HepG2 (cell line): ENCODE measurements around the gene PRM3. TPM values are rescaled to one million over a fixed set of nuclear protein-coding genes. Genes with fewer than 3 reads are reported as not detected.

Experiments
- AKAP8 ChIP-seq: sonication (generic); formaldehyde crosslinking; IDR thresholded peaks from 2 replicates; pipeline ENCODE4 v1.5.1; 2020; ENCODE audit warnings: mild to moderate bottlenecking, missing genetic modification reagents
- CENPT ChIP-seq: sonication (generic); formaldehyde crosslinking; IDR thresholded peaks from 2 replicates; pipeline ENCODE4 v1.8.0; 2022; ENCODE audit warnings: low read depth, mild to moderate bottlenecking, moderate library complexity, missing genetic modification reagents
- DPF2 ChIP-seq: sonication (generic); formaldehyde crosslinking; IDR thresholded peaks from 2 replicates; pipeline ENCODE4 v1.4.0; 2020; ENCODE audit warnings: mild to moderate bottlenecking, low read depth, missing genetic modification reagents, borderline replicate concordance
- MYNN ChIP-seq: sonication (generic); formaldehyde crosslinking; IDR thresholded peaks from 2 replicates; pipeline ENCODE4 v1.4.0; 2020; ENCODE audit warnings: mild to moderate bottlenecking, low read depth, missing genetic modification reagents
- NR1H2 ChIP-seq: sonication (generic); formaldehyde crosslinking; IDR thresholded peaks from 2 replicates; pipeline ENCODE4 v1.8.1; 2022; ENCODE audit warnings: low read depth, missing genetic modification reagents, borderline replicate concordance
- PBX2 ChIP-seq: IDR thresholded peaks from 2 replicates; pipeline ENCODE4 v1.6.1; 2016; ENCODE audit warnings: control low read depth
- PHF5A ChIP-seq: IDR thresholded peaks from one replicate; pipeline ENCODE4 v1.6.1; 2018; ENCODE audit warnings: low read depth, missing genetic modification reagents; ENCODE audit not compliant: unreplicated experiment
- RBFOX2 ChIP-seq: fragments of 200-400 bp; formaldehyde crosslinking; IDR thresholded peaks from 2 replicates; pipeline ENCODE4 v1.6.1; 2017; ENCODE audit warnings: low read depth, mild to moderate bottlenecking, low read length
- SNAI1 ChIP-seq: sonication (generic); formaldehyde crosslinking; IDR thresholded peaks from 2 replicates; pipeline ENCODE4 v1.5.0; 2020; ENCODE audit warnings: mild to moderate bottlenecking, missing genetic modification reagents, borderline replicate concordance
- SP140L ChIP-seq: sonication (generic); formaldehyde crosslinking; IDR thresholded peaks from 2 replicates; pipeline ENCODE4 v1.4.0; 2020; ENCODE audit warnings: missing genetic modification reagents, borderline replicate concordance
- SP2 ChIP-seq: sonication (generic); formaldehyde crosslinking; IDR thresholded peaks from 2 replicates; pipeline ENCODE4 v1.5.1; 2020; ENCODE audit warnings: mild to moderate bottlenecking, missing genetic modification reagents
- USF2 ChIP-seq, 2 experiments: sonication (generic) in 1 of 2; formaldehyde crosslinking in 1 of 2; IDR thresholded peaks; 2 replicates each; pipeline versions ENCODE4 v1.5.1 to v1.6.1; 2011 to 2020; ENCODE audit warnings: borderline replicate concordance in 1 of 2, low read depth in 1 of 2, low read length in 1 of 2, mild to moderate bottlenecking in 1 of 2, missing genetic modification reagents in 1 of 2, moderate library complexity in 1 of 2
- ZBTB21 ChIP-seq: sonication (generic); formaldehyde crosslinking; IDR thresholded peaks from 2 replicates; pipeline ENCODE4 v1.4.0; 2020; ENCODE audit warnings: missing genetic modification reagents
- ZNF34 ChIP-seq: sonication (generic); formaldehyde crosslinking; IDR thresholded peaks from 2 replicates; pipeline ENCODE4 v1.4.0; 2020; ENCODE audit warnings: mild to moderate bottlenecking, missing genetic modification reagents, borderline replicate concordance
- ZNF589 ChIP-seq: sonication (generic); formaldehyde crosslinking; conservative IDR thresholded peaks from 2 replicates; pipeline ENCODE4 v1.8.0; 2022; ENCODE audit warnings: mild to moderate bottlenecking, moderate library complexity, missing genetic modification reagents
- ZNF781 ChIP-seq: sonication (generic); formaldehyde crosslinking; IDR thresholded peaks from 2 replicates; pipeline ENCODE4 v1.5.1; 2020; ENCODE audit warnings: borderline replicate concordance, mild to moderate bottlenecking, missing genetic modification reagents; ENCODE audit errors: not compliant biosample characterization
- ZNF800 ChIP-seq: sonication (generic); formaldehyde crosslinking; IDR thresholded peaks from 2 replicates; pipeline ENCODE4 v1.4.0; 2020; ENCODE audit warnings: missing genetic modification reagents
- polyA plus RNA-seq, 8 experiments: library from polyadenylated mRNA; depleted of rRNA in 3 of 8; stranded (reverse) in 7 of 8; unstranded in 1 of 8; fragments of >200 nt; fragmentation: Illumina TruSeq in 4 of 8; extraction: Trizol in 4 of 8; gene quantifications; 2 replicates each; pipeline versions ENCODE4 v1.2.1 to v1.2.3, GENCODE V29; 2011 to 2016; ENCODE audit warnings: low read depth in 4 of 8, missing spikeins in 1 of 8, mixed read lengths in 1 of 8; ENCODE audit not compliant: insufficient read depth in 1 of 8
- total RNA-seq, 5 experiments: library from RNA; depleted of rRNA; stranded (reverse); fragments of >200 nt; fragmentation: Illumina TruSeq; extraction: Trizol; gene quantifications; 2 replicates each; pipeline ENCODE4 v1.2.3, GENCODE V29; 2016; ENCODE audit warnings: low read depth in 1 of 5

Gene PRM3
- total and polyA plus RNA-seq, 2 of the 13 experiments (the other 11 are each of a cell fraction or from before 2014, with no cell fraction given): not detected

GRCh38 chr16:11256661-11257130 is 16.7 kb downstream of the PRM3 start (continued):
- TF ChIP-seq ZNF800 (CRISPR knock-in tag) (no peak; the same call in 1 of the 2 replicates), SP140L (CRISPR knock-in tag) (no peak), PBX2 (CRISPR knock-in tag) (no peak), ZNF589 (CRISPR knock-in tag) (peak; percentile 11; the same call in 1 of the 2 replicates), USF2 (IDR thresholded peaks at IDR 0.05; ENCODE audit: low read depth, low read length) (no peak), USF2 (CRISPR knock-in tag; IDR thresholded peaks at IDR 0.05; ENCODE audit: borderline replicate concordance) (no peak; the same call in 1 of the 2 replicates), ZBTB21 (CRISPR knock-in tag) (no peak), SP2 (CRISPR knock-in tag) (0 out of 2 replicates have a peak, but pooled peaks have one; percentile 12), MYNN (peak; percentile 2; the same call in 1 of the 2 replicates), CENPT (CRISPR knock-in tag) (no peak), PHF5A (CRISPR knock-in tag) (no peak), ZNF781 (peak; percentile 65), DPF2 (CRISPR knock-in tag) (peak; percentile 11; the same call in 1 of the 2 replicates), ZNF34 (CRISPR knock-in tag) (no peak), RBFOX2 (peak; percentile 4; the same call in 1 of the 2 replicates), AKAP8 (no peak), NR1H2 (CRISPR knock-in tag) (0 out of 2 replicates have a peak, but pooled peaks have one; percentile 38), SNAI1 (CRISPR knock-in tag) (peak; percentile 84; the same call in 1 of the 2 replicates)
